Stimulated activated CD4-positive, alpha-beta T cell treated with anti-CD3 and anti-CD28 coated beads, Interleukin-12 subunit alpha, Interleukin-12 subunit beta, amount 100 ng/mL, for 48 hours (primary cell): ENCODE data around the gene CSDE1.

ENCODE experiments used
- DNase-seq, 3 donors: peaks; one replicate each; pipeline ENCODE4 v3.0.0-alpha.2; 2020; ENCODE audit warnings: low read depth in 2 of 3, low spot score in 1 of 3

CSDE1 gene

GRCh38 chr1:114668373-114668772, 89.4 kb downstream of the CSDE1 start:
- DNase-seq, result no peak

DNA sequence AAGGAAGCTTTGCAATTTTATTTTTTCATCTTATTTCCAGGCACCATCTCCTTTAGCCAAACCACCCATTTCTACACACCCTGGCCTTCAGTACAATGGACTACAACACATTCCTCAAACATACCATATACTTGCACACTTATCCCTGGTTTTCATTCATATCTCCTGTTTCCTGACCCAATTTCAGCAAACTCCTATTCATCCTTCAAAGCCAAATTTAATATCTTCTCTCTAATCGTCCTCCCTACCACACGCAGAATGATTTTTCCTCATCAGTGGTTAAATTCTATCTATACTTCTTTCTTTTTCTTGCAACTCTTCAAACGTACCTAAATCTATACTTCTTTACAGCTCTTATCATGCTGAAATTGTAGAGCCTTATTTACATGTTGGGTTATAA, 90.8 kb downstream of the CSDE1 start:
- DNase-seq, result no peak
